Activated naive CD8-positive, alpha-beta T cell (primary cell): ENCODE results near the gene PTPRN2.
"Not testable (repeated sequence)": the region's sequence is repeated elsewhere in the genome, so short reads cannot be mapped to it uniquely, and the experiment has no call there.

Experiments used
- H3K27ac Mint-ChIP-seq: one replicate; pipeline ENCODE4 v1.8.0; 2021; ENCODE audit warnings: mixed read lengths
- H3K27me3 Mint-ChIP-seq: one replicate; pipeline ENCODE4 v1.8.0; 2021; ENCODE audit warnings: mixed read lengths
- H3K36me3 Mint-ChIP-seq: one replicate; pipeline ENCODE4 v1.8.0; 2021; ENCODE audit warnings: mixed read lengths
- H3K4me1 Mint-ChIP-seq: one replicate; pipeline ENCODE4 v1.8.0; 2021; ENCODE audit warnings: low read depth, mixed read lengths
- H3K4me3 Mint-ChIP-seq: one replicate; pipeline ENCODE4 v1.8.0; 2021; ENCODE audit warnings: mild to moderate bottlenecking, mixed read lengths
- H3K9me3 Mint-ChIP-seq: one replicate; pipeline ENCODE4 v1.8.0; 2021; ENCODE audit warnings: low read depth, mixed read lengths

PTPRN2 gene

GRCh38 chr7:157789942-157790341, 797.7 kb downstream of the PTPRN2 start:
- Mint-ChIP-seq H3K9me3 (no peaks in the 10 kb centered on the region), H3K36me3 (no peaks in the 10 kb centered on the region), H3K4me1 (peaks cover 2% of the 10 kb centered on the region), H3K27me3 (peaks cover 4% of the 10 kb centered on the region), H3K27ac (no peak overlapping the region), H3K4me3 (no peak overlapping the region)

DNA sequence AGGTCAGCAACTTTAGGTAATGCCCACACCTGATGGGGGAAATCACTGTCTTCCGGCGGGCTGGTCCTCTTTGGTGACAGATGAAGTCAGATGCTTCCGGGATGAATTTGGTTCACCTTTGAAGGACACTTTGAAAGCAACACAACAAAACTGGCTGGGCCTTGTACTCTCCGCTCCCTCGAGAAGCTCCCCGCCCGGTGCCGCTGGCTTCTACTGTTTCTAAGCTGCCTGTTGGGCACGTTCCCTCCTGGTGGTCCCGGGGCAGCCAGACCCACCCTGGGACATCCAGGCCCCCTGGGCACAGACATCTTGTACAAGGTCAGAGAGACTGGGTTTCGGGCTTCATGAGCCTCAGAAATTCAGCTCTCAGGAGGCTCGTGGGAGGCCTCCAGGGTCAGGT, 798.5 kb downstream of the PTPRN2 start:
- H3K4me3 Mint-ChIP-seq: no peak overlapping the region
- no peak overlapping the region for H3K27ac Mint-ChIP-seq
- H3K4me1 Mint-ChIP-seq: peaks cover 2% of the 10 kb centered on the region
- H3K36me3 Mint-ChIP-seq: no peaks in the 10 kb centered on the region
- H3K27me3 Mint-ChIP-seq: no peaks in the 10 kb centered on the region
- no peaks in the 10 kb centered on the region for H3K9me3 Mint-ChIP-seq

GRCh38 chr7:157788573-157788972, 799.0 kb downstream of the PTPRN2 start:
- no peaks in the 10 kb centered on the region for H3K36me3 Mint-ChIP-seq
- no peaks in the 10 kb centered on the region for H3K27me3 Mint-ChIP-seq
- peaks cover 2% of the 10 kb centered on the region for H3K4me1 Mint-ChIP-seq
- no peak overlapping the region for H3K27ac Mint-ChIP-seq
- no peak overlapping the region for H3K4me3 Mint-ChIP-seq
- no peaks in the 10 kb centered on the region for H3K9me3 Mint-ChIP-seq

DNA sequence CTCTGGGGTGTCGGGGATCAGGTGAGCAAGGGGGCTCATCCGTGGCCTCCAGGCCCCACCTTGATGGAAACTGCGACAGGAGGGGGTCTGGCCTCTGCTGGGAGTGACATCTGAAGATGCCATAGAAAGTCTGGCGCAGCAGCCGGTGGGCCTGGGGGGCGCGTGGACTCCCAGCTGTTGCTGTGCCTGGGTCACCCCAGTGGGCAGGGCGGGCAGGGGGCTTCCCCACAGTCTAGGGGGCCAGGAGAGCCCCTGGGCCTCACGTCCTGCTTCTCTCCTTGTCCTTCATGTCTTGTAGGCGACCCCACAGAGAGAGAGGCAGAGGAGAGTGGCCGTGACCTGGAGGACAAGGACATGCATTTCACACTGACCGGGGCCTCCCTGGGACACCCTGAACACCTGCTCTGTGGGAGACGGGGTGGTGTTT, 800.3 kb downstream of the PTPRN2 start:
- H3K9me3 Mint-ChIP-seq: no peaks in the 10 kb centered on the region

GRCh38 chr7:157786375-157787274, 801.0 kb downstream of the PTPRN2 start:
- H3K9me3 Mint-ChIP-seq: no peaks in the 10 kb centered on the region
- H3K36me3 Mint-ChIP-seq: no peaks in the 10 kb centered on the region

More for the DNA sequence above, 800.3 kb downstream of the PTPRN2 start:
- Mint-ChIP-seq H3K4me3 (no peak overlapping the region), H3K27me3 (peaks cover 2% of the 10 kb centered on the region), H3K4me1 (peaks cover 2% of the 10 kb centered on the region), H3K27ac (no peak overlapping the region), H3K36me3 (no peaks in the 10 kb centered on the region)

DNA sequence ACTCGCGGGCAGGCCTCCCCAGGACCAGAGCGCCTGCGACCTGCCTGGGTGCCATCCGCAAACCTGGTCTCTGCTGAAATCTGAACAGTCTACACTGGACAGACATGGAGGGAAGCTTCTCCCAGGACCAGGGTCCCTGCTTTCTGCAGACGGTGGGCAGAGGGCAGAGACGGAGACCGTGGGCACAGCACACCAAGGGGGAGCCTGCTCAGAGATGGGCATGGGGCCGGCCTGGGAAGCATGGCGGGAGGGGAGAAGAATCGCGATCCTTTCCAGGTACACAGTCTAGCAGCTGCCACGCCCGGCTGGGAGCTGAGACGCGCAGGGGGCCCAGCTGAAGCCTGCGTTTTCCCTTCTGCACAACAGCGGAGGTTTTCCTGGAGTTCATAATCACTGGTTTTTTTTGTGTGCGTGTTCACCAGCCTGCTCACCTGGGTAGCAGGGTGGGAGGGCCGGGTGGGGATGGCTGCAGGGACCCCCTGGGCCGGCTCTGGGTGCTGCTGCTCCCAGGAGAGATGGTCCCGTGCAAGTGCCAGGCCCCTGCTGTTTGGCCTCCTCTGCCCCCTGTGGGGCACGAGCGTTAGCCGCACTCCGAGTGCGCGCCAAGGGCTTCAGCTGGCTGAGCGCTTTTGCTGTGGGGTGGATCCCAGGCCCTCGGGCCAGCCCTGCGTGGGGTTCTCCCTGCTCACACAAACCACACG, 802.0 kb downstream of the PTPRN2 start:
- Mint-ChIP-seq H3K4me1 (peaks cover 2% of the 10 kb centered on the region), H3K27me3 (peaks cover 6% of the 10 kb centered on the region), H3K4me3 (no peak overlapping the region), H3K36me3 (no peaks in the 10 kb centered on the region), H3K27ac (no peak overlapping the region), H3K9me3 (no peaks in the 10 kb centered on the region)

More at GRCh38 chr7:157786375-157787274, 801.0 kb downstream of the PTPRN2 start:
- peaks cover 2% of the 10 kb centered on the region for H3K4me1 Mint-ChIP-seq
- H3K27me3 Mint-ChIP-seq: peaks cover 4% of the 10 kb centered on the region
- H3K4me3 Mint-ChIP-seq: no peak overlapping the region
- no peak overlapping the region for H3K27ac Mint-ChIP-seq

GRCh38 chr7:157784979-157785441, 802.6 kb downstream of the PTPRN2 start:
- H3K27ac Mint-ChIP-seq: no peak overlapping the region
- H3K9me3 Mint-ChIP-seq: no peaks in the 10 kb centered on the region
- no peaks in the 10 kb centered on the region for H3K36me3 Mint-ChIP-seq
- peaks cover 6% of the 10 kb centered on the region for H3K27me3 Mint-ChIP-seq
- peaks cover 2% of the 10 kb centered on the region for H3K4me1 Mint-ChIP-seq
- H3K4me3 Mint-ChIP-seq: no peak overlapping the region

DNA sequence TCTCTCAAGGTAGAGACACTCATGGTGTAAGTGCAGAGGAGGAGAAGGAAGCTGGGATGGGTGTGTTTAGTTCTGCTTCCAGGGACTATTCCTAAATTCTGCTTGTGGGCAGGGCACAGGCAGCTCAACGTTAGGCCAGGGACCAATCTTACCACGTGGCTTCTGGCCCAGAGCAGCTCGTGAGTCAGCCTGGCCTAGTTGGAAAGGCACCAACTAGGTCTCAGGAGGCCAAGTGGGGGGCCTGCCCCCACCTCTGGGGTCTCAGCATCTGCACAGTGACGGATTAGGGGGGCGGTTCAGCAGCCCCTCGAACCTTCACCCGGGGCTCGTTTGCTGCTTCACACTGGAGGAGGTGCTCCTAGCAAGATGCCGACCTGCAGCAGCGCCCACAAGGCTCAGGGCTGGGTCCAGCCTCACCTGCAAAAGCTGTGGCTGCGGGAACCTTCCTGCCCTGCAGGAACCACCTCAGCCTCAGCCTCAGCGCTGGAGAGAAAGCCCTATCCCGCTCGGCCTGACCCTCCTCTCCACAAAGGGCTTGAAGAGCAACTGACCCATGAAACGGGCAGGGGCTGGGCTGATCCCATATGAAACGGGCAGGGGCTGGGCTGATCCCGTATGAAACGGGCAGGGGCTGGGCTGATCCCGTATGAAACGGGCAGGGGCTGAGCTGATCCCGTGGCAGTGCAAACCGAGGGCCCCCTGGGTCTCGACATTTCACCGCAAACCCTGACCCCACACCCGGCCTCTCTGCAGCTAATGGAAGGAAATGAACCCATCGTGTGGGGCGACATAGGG, 803.4 kb downstream of the PTPRN2 start:
- Mint-ChIP-seq H3K36me3 (no peaks in the 10 kb centered on the region), H3K9me3 (no peaks in the 10 kb centered on the region), H3K27me3 (peaks cover 10% of the 10 kb centered on the region), H3K27ac (no peak overlapping the region), H3K4me3 (no peak overlapping the region), H3K4me1 (no peaks in the 10 kb centered on the region)

DNA sequence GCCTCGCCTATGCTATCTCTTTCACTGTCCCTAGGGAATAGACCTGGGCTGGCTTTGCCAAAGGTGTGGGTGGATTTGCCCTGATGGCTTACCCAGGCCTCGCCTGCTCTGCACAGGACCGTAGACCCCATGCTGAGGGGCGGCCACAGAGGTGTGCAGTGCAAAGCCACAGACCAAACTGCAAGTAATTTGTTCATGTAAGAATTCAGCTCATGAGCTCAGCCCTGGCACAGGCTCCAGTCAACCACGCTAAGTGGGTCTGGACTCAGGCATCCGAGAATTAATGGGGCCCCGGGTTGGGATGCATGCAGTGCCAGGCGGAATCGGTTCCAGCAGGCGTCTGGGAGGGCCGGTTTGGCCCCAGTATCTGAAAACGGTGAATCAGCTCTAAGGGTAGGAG, 805.6 kb downstream of the PTPRN2 start:
- no peak overlapping the region for H3K4me3 Mint-ChIP-seq
- no peak overlapping the region for H3K27ac Mint-ChIP-seq
- H3K4me1 Mint-ChIP-seq: no peaks in the 10 kb centered on the region
- no peaks in the 10 kb centered on the region for H3K9me3 Mint-ChIP-seq
- H3K27me3 Mint-ChIP-seq: peaks cover 18% of the 10 kb centered on the region
- H3K36me3 Mint-ChIP-seq: no peaks in the 10 kb centered on the region

DNA sequence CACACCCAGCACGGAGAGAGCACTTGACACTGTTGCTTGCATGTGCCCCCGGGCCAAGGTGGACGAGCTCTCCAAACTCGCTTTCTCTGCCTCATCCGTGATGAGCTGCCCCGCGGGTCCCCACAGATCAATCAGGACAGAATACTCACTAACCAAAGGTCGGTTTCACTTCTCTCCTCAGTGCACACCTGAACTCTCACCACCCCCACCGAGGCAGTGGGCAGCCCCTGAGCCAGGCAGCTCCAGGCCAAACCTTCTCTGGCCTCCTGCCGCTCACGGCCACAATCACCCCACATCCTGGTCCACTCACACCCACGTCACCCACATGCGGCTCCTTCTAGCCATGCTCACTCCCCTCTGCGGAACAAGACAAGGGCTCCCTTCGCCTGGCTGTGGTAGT, 806.9 kb downstream of the PTPRN2 start:
- Mint-ChIP-seq H3K27ac (no peak overlapping the region), H3K36me3 (no peaks in the 10 kb centered on the region), H3K9me3 (no peaks in the 10 kb centered on the region), H3K27me3 (peaks cover 19% of the 10 kb centered on the region), H3K4me3 (no peak overlapping the region), H3K4me1 (no peaks in the 10 kb centered on the region)

GRCh38 chr7:157780312-157780711, 807.3 kb downstream of the PTPRN2 start:
- Mint-ChIP-seq H3K4me1 (no peaks in the 10 kb centered on the region), H3K9me3 (no peaks in the 10 kb centered on the region), H3K27me3 (peaks cover 19% of the 10 kb centered on the region), H3K4me3 (no peak overlapping the region), H3K36me3 (no peaks in the 10 kb centered on the region), H3K27ac (no peak overlapping the region)

DNA sequence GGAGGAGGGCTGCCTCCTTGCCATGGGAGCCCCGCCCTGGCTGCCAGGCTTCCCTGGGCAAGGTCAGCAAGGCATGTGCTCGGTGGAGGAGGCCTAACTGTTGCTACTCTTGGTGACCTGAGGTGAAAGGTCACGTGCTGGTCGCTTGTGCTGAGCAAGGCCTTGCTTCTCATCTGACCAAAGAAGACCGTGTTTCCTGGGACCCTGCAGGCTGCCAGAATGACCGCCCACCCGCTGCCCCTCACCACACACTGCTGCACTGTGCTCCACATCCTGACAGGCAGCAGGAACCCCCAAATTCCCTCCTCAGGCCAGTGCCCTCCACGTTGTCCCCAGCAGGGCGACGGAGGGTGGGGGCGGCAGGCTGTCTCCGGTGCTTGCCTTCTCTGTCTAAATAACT, 808.4 kb downstream of the PTPRN2 start:
- no peaks in the 10 kb centered on the region for H3K9me3 Mint-ChIP-seq
- H3K36me3 Mint-ChIP-seq: no peaks in the 10 kb centered on the region
- peaks cover 19% of the 10 kb centered on the region for H3K27me3 Mint-ChIP-seq
- no peaks in the 10 kb centered on the region for H3K4me1 Mint-ChIP-seq
- H3K27ac Mint-ChIP-seq: no peak overlapping the region
- no peak overlapping the region for H3K4me3 Mint-ChIP-seq

GRCh38 chr7:157777194-157777762, 810.3 kb downstream of the PTPRN2 start:
- not testable (repeated sequence) for H3K4me3 Mint-ChIP-seq, H3K9me3 Mint-ChIP-seq, H3K36me3 Mint-ChIP-seq, H3K4me1 Mint-ChIP-seq, H3K27ac Mint-ChIP-seq
- H3K27me3 Mint-ChIP-seq: peaks cover 18% of the 10 kb centered on the region

- Mint-ChIP-seq H3K4me3 (no peak overlapping the region), H3K4me1 (no peaks in the 10 kb centered on the region), H3K9me3 (no peaks in the 10 kb centered on the region), H3K36me3 (peaks cover 4% of the 10 kb centered on the region), H3K27me3 (peaks cover 19% of the 10 kb centered on the region), H3K27ac (no peak overlapping the region)
Observed at GRCh38 chr7:157775560-157776332, 811.9 kb downstream of the PTPRN2 start.
